CD4-positive, alpha-beta T cell treated with Interleukin-15 for 4 hours (primary cell): ENCODE results near the gene APOO.
"Not testable (repeated sequence)": the region's sequence is repeated elsewhere in the genome, so short reads cannot be mapped to it uniquely, and the experiment has no call there.

Source experiments
- DNase-seq: peaks from one replicate; pipeline ENCODE4 v3.0.0-alpha.2; 2020; ENCODE audit warnings: low spot score

The APOO gene

GRCh38 chrX:23902419-23902818 lies 5.3 kb downstream of the APOO start:
- peak; percentile 47 for DNase-seq

- DNase-seq: peak; percentile 40
These were observed 5.9 kb downstream of the APOO start for GRCh38 chrX:23901805-23902204.

- DNase-seq: peak; percentile 1
These were observed 6.7 kb downstream of the APOO start for GRCh38 chrX:23901060-23901459.

- DNase-seq: no peak
These were observed 7.4 kb downstream of the APOO start for GRCh38 chrX:23900220-23900797.

- no peak for DNase-seq
These were observed 9.3 kb downstream of the APOO start for GRCh38 chrX:23898412-23898959.

- no peak for DNase-seq
These were observed 10.8 kb downstream of the APOO start for GRCh38 chrX:23896981-23897380.

- DNase-seq: not testable (repeated sequence)
These were observed 11.2 kb downstream of the APOO start for GRCh38 chrX:23896539-23896938.

GRCh38 chrX:23894993-23895392 lies 12.7 kb downstream of the APOO start:
- DNase-seq: not testable (repeated sequence)

GRCh38 chrX:23890933-23891332 lies 16.8 kb downstream of the APOO start:
- DNase-seq: no peak

- no peak for DNase-seq
These were observed 18.7 kb downstream of the APOO start for GRCh38 chrX:23888887-23889501.

GRCh38 chrX:23887918-23888317 lies 19.8 kb downstream of the APOO start:
- no peak for DNase-seq

GRCh38 chrX:23887451-23887850 lies 20.3 kb downstream of the APOO start:
- no peak for DNase-seq

GRCh38 chrX:23885803-23886202 lies 21.9 kb downstream of the APOO start:
- no peak for DNase-seq

- DNase-seq: no peak
These were observed 23.2 kb downstream of the APOO start for GRCh38 chrX:23884427-23885024.

- no peak for DNase-seq
These were observed 23.9 kb downstream of the APOO start for GRCh38 chrX:23883737-23884354.

- no peak for DNase-seq
These were observed 28.2 kb downstream of the APOO start for GRCh38 chrX:23879380-23880090.

- no peak for DNase-seq
These were observed 35.7 kb downstream of the APOO start for GRCh38 chrX:23871905-23872546.

- no peak for DNase-seq
These were observed 37.7 kb downstream of the APOO start for GRCh38 chrX:23870041-23870440.

GRCh38 chrX:23864742-23865326 lies 42.9 kb downstream of the APOO start:
- DNase-seq: no peak

- not testable (repeated sequence) for DNase-seq
These were observed 45.8 kb downstream of the APOO start for GRCh38 chrX:23861952-23862351.

GRCh38 chrX:23861215-23861896 lies 46.4 kb downstream of the APOO start:
- no peak for DNase-seq
